Peyer's patch (tissue), 4 donors: ENCODE data around the gene DDR1.
"Not testable (repeated sequence)": the region's sequence is repeated elsewhere in the genome, so short reads cannot be mapped to it uniquely, and the experiment has no call there.

Experiments used
- POLR2A ChIP-seq, 2 donors: fragments of 450-650 bp; IDR thresholded peaks; one replicate each; pipeline ENCODE4 v1.5.1; 2017; ENCODE audit warnings: antibody characterized with exemption in 2 of 2, mild to moderate bottlenecking in 2 of 2, moderate library complexity in 2 of 2
- TF ChIP-seq, protein P1 (sequence below), 6 experiments: fragments of 450-650 bp in 4 of 6; fragments of 200-600 bp in 2 of 6; sonication (generic) in 1 of 6; IDR thresholded peaks; one replicate each; pipeline ENCODE4 v1.5.1; 2017 to 2019; ENCODE audit warnings: antibody characterized with exemption in 6 of 6, mild to moderate bottlenecking in 3 of 6, moderate library complexity in 1 of 6

GRCh38 chr6:30910473-30910872, 26.2 kb downstream of the DDR1 start:
- TF ChIP-seq, protein P1, sequence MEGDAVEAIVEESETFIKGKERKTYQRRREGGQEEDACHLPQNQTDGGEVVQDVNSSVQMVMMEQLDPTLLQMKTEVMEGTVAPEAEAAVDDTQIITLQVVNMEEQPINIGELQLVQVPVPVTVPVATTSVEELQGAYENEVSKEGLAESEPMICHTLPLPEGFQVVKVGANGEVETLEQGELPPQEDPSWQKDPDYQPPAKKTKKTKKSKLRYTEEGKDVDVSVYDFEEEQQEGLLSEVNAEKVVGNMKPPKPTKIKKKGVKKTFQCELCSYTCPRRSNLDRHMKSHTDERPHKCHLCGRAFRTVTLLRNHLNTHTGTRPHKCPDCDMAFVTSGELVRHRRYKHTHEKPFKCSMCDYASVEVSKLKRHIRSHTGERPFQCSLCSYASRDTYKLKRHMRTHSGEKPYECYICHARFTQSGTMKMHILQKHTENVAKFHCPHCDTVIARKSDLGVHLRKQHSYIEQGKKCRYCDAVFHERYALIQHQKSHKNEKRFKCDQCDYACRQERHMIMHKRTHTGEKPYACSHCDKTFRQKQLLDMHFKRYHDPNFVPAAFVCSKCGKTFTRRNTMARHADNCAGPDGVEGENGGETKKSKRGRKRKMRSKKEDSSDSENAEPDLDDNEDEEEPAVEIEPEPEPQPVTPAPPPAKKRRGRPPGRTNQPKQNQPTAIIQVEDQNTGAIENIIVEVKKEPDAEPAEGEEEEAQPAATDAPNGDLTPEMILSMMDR (IDR thresholded peaks at IDR 0.05) = not testable (repeated sequence)
- not testable (repeated sequence) for TF ChIP-seq POLR2A (IDR thresholded peaks at IDR 0.05)
